SK-N-SH (cell line): ENCODE results near the gene CHST1.

Experiments used
- CTCF ChIP-seq: fragments of 200-600 bp; sonication (generic); IDR thresholded peaks from 2 replicates; pipeline ENCODE4 v1.6.1; 2017; ENCODE audit warnings: antibody characterized with exemption, mild to moderate bottlenecking, moderate library complexity
- NFIC ChIP-seq: IDR thresholded peaks from 2 replicates; pipeline ENCODE4 v1.4.0; 2012; ENCODE audit warnings: borderline replicate concordance
- POLR2AphosphoS5 ChIP-seq: IDR thresholded peaks from 2 replicates; pipeline ENCODE4 v1.6.1; 2012; ENCODE audit warnings: low read depth, low read length
- RAD21 ChIP-seq: IDR thresholded peaks from 2 replicates; pipeline ENCODE4 v1.6.1; 2012; ENCODE audit warnings: mild to moderate bottlenecking, low read length
- REST ChIP-seq: IDR thresholded peaks from 2 replicates; pipeline ENCODE4 v1.6.1; 2012; ENCODE audit warnings: mild to moderate bottlenecking, low read depth, low read length, moderate library complexity
- SMC3 ChIP-seq: IDR thresholded peaks from 2 replicates; pipeline ENCODE4 v1.6.1; 2012; ENCODE audit warnings: low read depth, low read length, improper control_type of control experiment
- TAF1 ChIP-seq: IDR thresholded peaks from 2 replicates; pipeline ENCODE4 v1.6.1; 2012; ENCODE audit warnings: low read depth, mild to moderate bottlenecking, low read length, moderate library complexity, borderline replicate concordance
- TCF12 ChIP-seq: IDR thresholded peaks from 2 replicates; pipeline ENCODE4 v1.4.0; 2012
- USF2 ChIP-seq: fragments of 150-350 bp; IDR thresholded peaks from 2 replicates; pipeline ENCODE4 v1.6.1; 2017; ENCODE audit warnings: antibody characterized with exemption, low read length, low read depth, borderline replicate concordance
- TF ChIP-seq, protein P1 (sequence below): IDR thresholded peaks from 2 replicates; pipeline ENCODE4 v1.4.0; 2012; ENCODE audit warnings: low read depth, borderline replicate concordance

DNA sequence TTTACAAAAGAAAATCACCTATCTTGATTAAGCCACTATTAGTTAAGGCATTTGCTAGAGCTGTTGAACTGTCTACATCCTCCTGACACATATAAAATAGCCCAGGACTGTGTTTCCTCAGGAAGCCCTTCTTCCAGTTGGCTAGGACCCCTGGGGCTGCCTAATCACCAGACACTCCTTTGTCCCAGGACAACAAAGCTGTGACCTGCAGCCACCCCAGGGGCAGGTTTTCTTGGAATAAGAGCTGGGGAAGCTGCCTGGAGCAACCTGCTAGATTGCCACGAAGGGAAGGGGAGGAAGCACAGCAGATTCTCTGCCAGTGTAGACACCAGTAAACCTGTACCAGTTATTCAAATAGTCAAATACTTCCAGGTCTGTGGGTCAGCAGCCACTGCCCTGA lies 17.6 kb downstream of the CHST1 start:
- TF ChIP-seq CTCF (no peak), RAD21 (no peak), TAF1 (no peak), NFIC (no peak), POLR2AphosphoS5 (no peak), SMC3 (no peak), USF2 (no peak), REST (no peak), TCF12 (no peak)
- TF ChIP-seq, protein P1, sequence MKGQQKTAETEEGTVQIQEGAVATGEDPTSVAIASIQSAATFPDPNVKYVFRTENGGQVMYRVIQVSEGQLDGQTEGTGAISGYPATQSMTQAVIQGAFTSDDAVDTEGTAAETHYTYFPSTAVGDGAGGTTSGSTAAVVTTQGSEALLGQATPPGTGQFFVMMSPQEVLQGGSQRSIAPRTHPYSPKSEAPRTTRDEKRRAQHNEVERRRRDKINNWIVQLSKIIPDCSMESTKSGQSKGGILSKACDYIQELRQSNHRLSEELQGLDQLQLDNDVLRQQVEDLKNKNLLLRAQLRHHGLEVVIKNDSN: no peak
